SK-N-SH (cell line): ENCODE measurements around the gene HAUS5. TPM values are rescaled to one million over a fixed set of nuclear protein-coding genes. Genes with fewer than 3 reads are reported as not detected.

Experiments
- CTCF ChIA-PET: fragments of 300-600, 350-600 bp; formaldehyde crosslinking; extraction: SDS; loops from one replicate; lab custom pipeline; 2021; lab: Yijun Ruan, JAX
- POLR2A ChIA-PET: fragments of 350-600 bp; sonication (Branson Sonifier 250); formaldehyde crosslinking; extraction: SDS; loops from one replicate; lab custom pipeline; 2020; ENCODE audit warnings: antibody characterized with exemption, inconsistent platforms; lab: Yijun Ruan, JAX
- DNase-seq: peaks from one replicate; pipeline ENCODE4 v3.0.0; 2012
- H2AFZ ChIP-seq: fragments of 200-600 bp; sonication (generic); 2 replicates; pipeline ENCODE4 v1.8.1; 2016; ENCODE audit warnings: antibody characterized with exemption, mild to moderate bottlenecking, low read depth
- H3F3A ChIP-seq: fragments of 200-600 bp; sonication (generic); replicated peaks from 2 replicates; pipeline ENCODE3; 2016; ENCODE audit warnings: antibody characterized with exemption, mild to moderate bottlenecking; ENCODE audit not compliant: insufficient read depth
- H3K27ac ChIP-seq, 2 experiments: fragments of 200-500 bp in 1 of 2; fragments of 200-600 bp in 1 of 2; sonication (Bioruptor generic) in 1 of 2; sonication (generic), shearing (Covaris generic) in 1 of 2; 2 replicates each; pipeline versions ENCODE4 v1.5.1 to v1.6.1; 2014 to 2016; ENCODE audit warnings: low read depth in 2 of 2, inconsistent platforms in 1 of 2, low read length in 1 of 2, mild to moderate bottlenecking in 1 of 2, mixed read lengths in 1 of 2
- H3K27me3 ChIP-seq: fragments of 200-600 bp; sonication (generic), shearing (Covaris generic); 2 replicates; pipeline ENCODE4 v1.6.1; 2016; ENCODE audit warnings: mixed run types; ENCODE audit not compliant: insufficient read depth
- H3K36me3 ChIP-seq, 2 experiments: fragments of 200-500 bp in 1 of 2; fragments of 200-600 bp in 1 of 2; sonication (Bioruptor generic) in 1 of 2; sonication (generic) in 1 of 2; replicated peaks in 1 of 2; 2 replicates each; pipeline versions ENCODE3 to v1.5.1; 2014 to 2016; ENCODE audit warnings: low read length in 1 of 2, mild to moderate bottlenecking in 1 of 2; ENCODE audit not compliant: insufficient read depth in 2 of 2, control insufficient read depth in 1 of 2
- H3K4me1 ChIP-seq, 2 experiments: fragments of 200-500 bp in 1 of 2; fragments of 200-600 bp in 1 of 2; sonication (Bioruptor generic) in 1 of 2; sonication (generic), shearing (Covaris generic) in 1 of 2; 2 replicates each; pipeline versions ENCODE4 v1.5.1 to v1.6.1; 2014 to 2016; ENCODE audit warnings: low read depth in 1 of 2, low read length in 1 of 2, mixed run types in 1 of 2; ENCODE audit not compliant: insufficient read depth in 2 of 2, control insufficient read depth in 1 of 2
- H3K4me2 ChIP-seq: fragments of 200-600 bp; sonication (generic), shearing (Covaris generic); 2 replicates; pipeline ENCODE4 v1.6.1; 2017; ENCODE audit warnings: mixed run types
- H3K4me3 ChIP-seq, 2 experiments: fragments of 200-500 bp in 1 of 2; fragments of 200-600 bp in 1 of 2; sonication (Bioruptor generic) in 1 of 2; sonication (generic), shearing (Covaris generic) in 1 of 2; 2 replicates each; pipeline versions ENCODE4 v1.5.1 to v1.8.1; 2014 to 2016; ENCODE audit warnings: low read depth in 2 of 2, inconsistent platforms in 1 of 2, low read length in 1 of 2, mild to moderate bottlenecking in 1 of 2, mixed read lengths in 1 of 2, moderate library complexity in 1 of 2
- H3K79me2 ChIP-seq: fragments of 200-600 bp; sonication (generic); 2 replicates; pipeline ENCODE4 v1.8.1; 2017; ENCODE audit warnings: mild to moderate bottlenecking; ENCODE audit not compliant: insufficient read depth
- H3K9ac ChIP-seq: fragments of 200-600 bp; sonication (generic); 2 replicates; pipeline ENCODE4 v1.6.1; 2017; ENCODE audit warnings: mixed run types
- H3K9me2 ChIP-seq: fragments of 200-600 bp; sonication (generic); 2 replicates; pipeline ENCODE4 v1.6.1; 2017; ENCODE audit warnings: mixed run types
- H3K9me3 ChIP-seq: fragments of 200-600 bp; sonication (generic); 2 replicates; pipeline ENCODE4 v1.6.1; 2017; ENCODE audit warnings: mixed run types, mild to moderate bottlenecking, moderate library complexity
- H4K20me1 ChIP-seq: fragments of 200-600 bp; sonication (generic); 2 replicates; pipeline ENCODE4 v1.6.1; 2017; ENCODE audit warnings: mild to moderate bottlenecking, mixed run types; ENCODE audit not compliant: insufficient read depth
- CHD2 ChIP-seq: fragments of 150-350 bp; IDR thresholded peaks from 2 replicates; pipeline ENCODE4 v1.6.1; 2018; ENCODE audit warnings: low read length; ENCODE audit not compliant: partially characterized antibody
- EP300 ChIP-seq, 2 experiments: IDR thresholded peaks; 2 replicates each; pipeline versions ENCODE4 v1.4.0 to v1.6.1; 2012; ENCODE audit warnings: borderline replicate concordance in 1 of 2, low read depth in 1 of 2, low read length in 1 of 2
- FOSL2 ChIP-seq: IDR thresholded peaks from 2 replicates; pipeline ENCODE4 v1.4.0; 2012; ENCODE audit warnings: low read depth, mild to moderate bottlenecking, moderate library complexity, borderline replicate concordance
- FOXJ3 ChIP-seq: sonication (generic); formaldehyde crosslinking; IDR thresholded peaks from 2 replicates; pipeline ENCODE4 v1.5.1; 2020; ENCODE audit warnings: mild to moderate bottlenecking, missing genetic modification reagents
- FOXM1 ChIP-seq: IDR thresholded peaks from 2 replicates; pipeline ENCODE4 v1.4.0; 2012; ENCODE audit warnings: low read depth, mild to moderate bottlenecking
- GABPA ChIP-seq: IDR thresholded peaks from 2 replicates; pipeline ENCODE4 v1.4.0; 2012; ENCODE audit warnings: low read depth, mild to moderate bottlenecking
- GATA2 ChIP-seq: sonication (generic); formaldehyde crosslinking; IDR thresholded peaks from 2 replicates; pipeline ENCODE4 v1.5.0; 2020; ENCODE audit warnings: mild to moderate bottlenecking, missing genetic modification reagents
- IRF3 ChIP-seq: fragments of 150-350 bp; IDR thresholded peaks from 2 replicates; pipeline ENCODE4 v1.6.1; 2016; ENCODE audit warnings: mild to moderate bottlenecking, low read depth, low read length
- JUND ChIP-seq: IDR thresholded peaks from 2 replicates; pipeline ENCODE4 v1.4.0; 2012
- MAX ChIP-seq: IDR thresholded peaks from 2 replicates; pipeline ENCODE4 v1.4.0; 2012; ENCODE audit warnings: low read depth
- MEF2A ChIP-seq: IDR thresholded peaks from 2 replicates; pipeline ENCODE4 v1.4.0; 2012; ENCODE audit warnings: low read depth, borderline replicate concordance
- MXI1 ChIP-seq: IDR thresholded peaks from 2 replicates; pipeline ENCODE4 v1.6.1; 2012; ENCODE audit warnings: mild to moderate bottlenecking, low read depth, low read length, improper control_type of control experiment
- NFIC ChIP-seq: IDR thresholded peaks from 2 replicates; pipeline ENCODE4 v1.4.0; 2012; ENCODE audit warnings: borderline replicate concordance
- NRF1 ChIP-seq: IDR thresholded peaks from 2 replicates; pipeline ENCODE4 v1.6.1; 2012; ENCODE audit warnings: low read depth, mild to moderate bottlenecking, low read length
- POLR2AphosphoS5 ChIP-seq: IDR thresholded peaks from 2 replicates; pipeline ENCODE4 v1.6.1; 2012; ENCODE audit warnings: low read depth, low read length
- RAD21 ChIP-seq: IDR thresholded peaks from 2 replicates; pipeline ENCODE4 v1.6.1; 2012; ENCODE audit warnings: mild to moderate bottlenecking, low read length
- RXRA ChIP-seq: IDR thresholded peaks from 2 replicates; pipeline ENCODE4 v1.4.0; 2012; ENCODE audit warnings: low read depth, mild to moderate bottlenecking, borderline replicate concordance
- SIN3A ChIP-seq: IDR thresholded peaks from 2 replicates; pipeline ENCODE4 v1.6.1; 2012; ENCODE audit warnings: low read depth, mild to moderate bottlenecking, low read length, moderate library complexity, borderline replicate concordance
- SMC3 ChIP-seq: IDR thresholded peaks from 2 replicates; pipeline ENCODE4 v1.6.1; 2012; ENCODE audit warnings: low read depth, low read length, improper control_type of control experiment
- TAF1 ChIP-seq: IDR thresholded peaks from 2 replicates; pipeline ENCODE4 v1.6.1; 2012; ENCODE audit warnings: low read depth, mild to moderate bottlenecking, low read length, moderate library complexity, borderline replicate concordance
- TCF12 ChIP-seq: IDR thresholded peaks from 2 replicates; pipeline ENCODE4 v1.4.0; 2012
- TEAD4 ChIP-seq: IDR thresholded peaks from 2 replicates; pipeline ENCODE4 v1.4.0; 2012; ENCODE audit warnings: mild to moderate bottlenecking, borderline replicate concordance; ENCODE audit not compliant: insufficient read depth
- YY1 ChIP-seq: IDR thresholded peaks from 2 replicates; pipeline ENCODE4 v1.4.0; 2012; ENCODE audit warnings: low read depth, mild to moderate bottlenecking
- ZBTB33 ChIP-seq: IDR thresholded peaks from 2 replicates; pipeline ENCODE4 v1.4.0; 2012; ENCODE audit warnings: low read depth, borderline replicate concordance
- WGBS: methylation state at CpG from one replicate; pipeline ENCODE4 v1.1.6; 2017; ENCODE audit warnings: low lambda C conversion rate; 5-methylcytosine and 5-hydroxymethylcytosine counted together
- polyA plus RNA-seq, 3 experiments: library from polyadenylated mRNA; depleted of rRNA; stranded (reverse); fragments of >200 nt; gene quantifications; 2 replicates each; pipeline ENCODE4 v1.2.3, GENCODE V29; 2012
- TF ChIP-seq, protein P1 (sequence below): fragments of 150-350 bp; IDR thresholded peaks from 2 replicates; pipeline ENCODE4 v1.6.1; 2017; ENCODE audit warnings: antibody characterized with exemption, low read length, low read depth, borderline replicate concordance
- TF ChIP-seq, protein P2 (sequence below): IDR thresholded peaks from 2 replicates; pipeline ENCODE4 v1.6.1; 2012; ENCODE audit warnings: mild to moderate bottlenecking, low read depth, low read length, moderate library complexity

HAUS5 gene
- polyA plus RNA-seq, 1 of the 3 experiments (the other 2 are of a cell fraction): 7.1 TPM

- Histone ChIP-seq H4K20me1 (no peaks in the 10 kb centered on the region), H3K9me2 (no peaks in the 10 kb centered on the region), H3K4me2 (peak within 1 kb of the TSS; percentile 100), H3K4me1 (peaks cover 0 to 12% of the 10 kb centered on the region in 2 experiments; a peak in 2 of 4 replicates), H3K9me3 (no peaks in the 10 kb centered on the region), H3F3A (peaks cover 9% of the 10 kb centered on the region), H3K4me3 (peak within 1 kb of the TSS; percentile 86 to 96), H3K36me3 (peaks cover 21 to 22% of the 10 kb centered on the region in 2 experiments), H3K27me3 (no peaks in the 10 kb centered on the region), H2AFZ (peak within 1 kb of the TSS; percentile 91), H3K9ac (peak within 1 kb of the TSS; percentile 92), H3K79me2 (peaks cover 17% of the 10 kb centered on the region), H3K27ac (peak within 1 kb of the TSS; percentile 59 to 80)
- peak; percentile 98 for DNase-seq
- WGBS: 1% methylated on average over 44 of the region's 56 CpGs
- ChIA-PET POLR2A (interaction anchor here (0.6 kb wide), 1 partner anchor 12 kb away, joined by 3 read pairs; no protein-coding TSS in a partner anchor), CTCF (no interaction called here)
- TF ChIP-seq, protein P1, sequence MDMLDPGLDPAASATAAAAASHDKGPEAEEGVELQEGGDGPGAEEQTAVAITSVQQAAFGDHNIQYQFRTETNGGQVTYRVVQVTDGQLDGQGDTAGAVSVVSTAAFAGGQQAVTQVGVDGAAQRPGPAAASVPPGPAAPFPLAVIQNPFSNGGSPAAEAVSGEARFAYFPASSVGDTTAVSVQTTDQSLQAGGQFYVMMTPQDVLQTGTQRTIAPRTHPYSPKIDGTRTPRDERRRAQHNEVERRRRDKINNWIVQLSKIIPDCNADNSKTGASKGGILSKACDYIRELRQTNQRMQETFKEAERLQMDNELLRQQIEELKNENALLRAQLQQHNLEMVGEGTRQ: no peak
- TF ChIP-seq MEF2A (no peak), SIN3A (peak; percentile 67; the same call in 1 of the 2 replicates), RXRA (no peak), JUND (no peak), TAF1 (peak; percentile 48), NFIC (no peak), EP300 (IDR thresholded peaks at IDR 0.05; ENCODE audit: borderline replicate concordance in 1 of 2, low read depth in 1 of 2, low read length in 1 of 2) (no peak), SMC3 (no peak), GATA2 (CRISPR knock-in tag) (no peak), MAX (peak; percentile 6; the same call in 1 of the 2 replicates), FOXJ3 (CRISPR knock-in tag) (no peak), CHD2 (peak; percentile 96), POLR2AphosphoS5 (peak; percentile 43), YY1 (no peak), RAD21 (no peak), TEAD4 (no peak), MXI1 (peak; percentile 58; the same call in 1 of the 2 replicates), GABPA (peak; percentile 66), FOXM1 (no peak), IRF3 (peak; percentile 86), FOSL2 (no peak), NRF1 (no peak), ZBTB33 (no peak), TCF12 (no peak)
- TF ChIP-seq, protein P2, sequence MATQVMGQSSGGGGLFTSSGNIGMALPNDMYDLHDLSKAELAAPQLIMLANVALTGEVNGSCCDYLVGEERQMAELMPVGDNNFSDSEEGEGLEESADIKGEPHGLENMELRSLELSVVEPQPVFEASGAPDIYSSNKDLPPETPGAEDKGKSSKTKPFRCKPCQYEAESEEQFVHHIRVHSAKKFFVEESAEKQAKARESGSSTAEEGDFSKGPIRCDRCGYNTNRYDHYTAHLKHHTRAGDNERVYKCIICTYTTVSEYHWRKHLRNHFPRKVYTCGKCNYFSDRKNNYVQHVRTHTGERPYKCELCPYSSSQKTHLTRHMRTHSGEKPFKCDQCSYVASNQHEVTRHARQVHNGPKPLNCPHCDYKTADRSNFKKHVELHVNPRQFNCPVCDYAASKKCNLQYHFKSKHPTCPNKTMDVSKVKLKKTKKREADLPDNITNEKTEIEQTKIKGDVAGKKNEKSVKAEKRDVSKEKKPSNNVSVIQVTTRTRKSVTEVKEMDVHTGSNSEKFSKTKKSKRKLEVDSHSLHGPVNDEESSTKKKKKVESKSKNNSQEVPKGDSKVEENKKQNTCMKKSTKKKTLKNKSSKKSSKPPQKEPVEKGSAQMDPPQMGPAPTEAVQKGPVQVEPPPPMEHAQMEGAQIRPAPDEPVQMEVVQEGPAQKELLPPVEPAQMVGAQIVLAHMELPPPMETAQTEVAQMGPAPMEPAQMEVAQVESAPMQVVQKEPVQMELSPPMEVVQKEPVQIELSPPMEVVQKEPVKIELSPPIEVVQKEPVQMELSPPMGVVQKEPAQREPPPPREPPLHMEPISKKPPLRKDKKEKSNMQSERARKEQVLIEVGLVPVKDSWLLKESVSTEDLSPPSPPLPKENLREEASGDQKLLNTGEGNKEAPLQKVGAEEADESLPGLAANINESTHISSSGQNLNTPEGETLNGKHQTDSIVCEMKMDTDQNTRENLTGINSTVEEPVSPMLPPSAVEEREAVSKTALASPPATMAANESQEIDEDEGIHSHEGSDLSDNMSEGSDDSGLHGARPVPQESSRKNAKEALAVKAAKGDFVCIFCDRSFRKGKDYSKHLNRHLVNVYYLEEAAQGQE: peak; percentile 31; the same call in 1 of the 2 replicates
These were observed 16.2 kb downstream of the HAUS5 start, which contains the start of gene RBM42 for GRCh38 chr19:35628565-35629331. TSS of gene RBM42 (plus strand) at chr19:35629036. CDS start at chr19:35629154, 118 bp downstream.
